NCI-H2171 (cell line): Measurements from ENCODE around the gene CEBPA.
A peak's percentile ranks its signal among the peaks of the same experiment; 100 is the strongest.
"Not testable (repeated sequence)": the region's sequence is repeated elsewhere in the genome, so short reads cannot be mapped to it uniquely, and the experiment has no call there.

Experiments used
- DNase-seq: peaks from one replicate; lab custom pipeline; 2025; lab: John Stamatoyannopoulos, UW

Gene CEBPA

GRCh38 chr19:33324628-33325027, 22.3 kb upstream of the CEBPA start:
- DNase-seq = no peak

- DNase-seq = no peak
Measured at GRCh38 chr19:33323093-33323820, 20.9 kb upstream of the CEBPA start.

- DNase-seq = no peak
Measured at GRCh38 chr19:33320636-33321035, 18.3 kb upstream of the CEBPA start.

- DNase-seq = not testable (repeated sequence)
Measured at GRCh38 chr19:33317991-33318390, 15.7 kb upstream of the CEBPA start.

- no peak for DNase-seq
Measured at GRCh38 chr19:33317517-33317916, 15.2 kb upstream of the CEBPA start.

- no peak for DNase-seq
Measured at GRCh38 chr19:33316541-33317264, 14.4 kb upstream of the CEBPA start.

GRCh38 chr19:33312808-33313207, 10.5 kb upstream of the CEBPA start:
- DNase-seq = not testable (repeated sequence)

GRCh38 chr19:33312065-33312464, 9.7 kb upstream of the CEBPA start:
- no peak for DNase-seq

- DNase-seq = no peak
Measured at GRCh38 chr19:33311326-33311682, 9.0 kb upstream of the CEBPA start.

- DNase-seq = peak; percentile 70
Measured at GRCh38 chr19:33310606-33311325, 8.4 kb upstream of the CEBPA start.

GRCh38 chr19:33309826-33310225, 7.5 kb upstream of the CEBPA start:
- DNase-seq = no peak

GRCh38 chr19:33306853-33307792, 4.8 kb upstream of the CEBPA start:
- no peak for DNase-seq

GRCh38 chr19:33306191-33306590, 3.9 kb upstream of the CEBPA start:
- no peak for DNase-seq

- no peak for DNase-seq
Measured at GRCh38 chr19:33304760-33305647, 2.7 kb upstream of the CEBPA start.

GRCh38 chr19:33304371-33304759, 2.0 kb upstream of the CEBPA start:
- DNase-seq = no peak

- DNase-seq = no peak
Measured at GRCh38 chr19:33303791-33304345, 1.5 kb upstream of the CEBPA start.

- DNase-seq = peak; percentile 43
Measured at GRCh38 chr19:33302974-33303790, 848 bp upstream of the CEBPA start.

- DNase-seq = no peak
Measured at GRCh38 chr19:33301900-33302174, 497 bp downstream of the CEBPA start.

- DNase-seq = no peak
Measured at GRCh38 chr19:33301144-33301899, 1.0 kb downstream of the CEBPA start.

- DNase-seq = no peak
Measured at GRCh38 chr19:33300894-33301143, 1.5 kb downstream of the CEBPA start.
